Endothelial cell of umbilical vein (primary cell): ENCODE measurements around the gene RBMS3. TPM values are rescaled to one million over a fixed set of nuclear protein-coding genes. Genes with fewer than 3 reads are reported as not detected.
A peak's percentile ranks its signal among the peaks of the same experiment; 100 is the strongest.

Experiments used
- BruUV-seq: library from RNA; stranded (reverse); fragments of 400-500 nt; replicated peaks from 2 replicates; lab custom pipeline; 2021; lab: Mats Ljungman, UMichigan
- CTCF ChIA-PET: fragments of 300-600, 350-600 bp; sonication (Branson Sonifier 250); formaldehyde crosslinking; loops from one replicate; lab custom pipeline; 2021; ENCODE audit warnings: antibody characterized with exemption, inconsistent platforms; lab: Charles Lee
- POLR2A ChIA-PET: fragments of 300-600, 350-600 bp; sonication (Branson Sonifier 250); formaldehyde crosslinking; loops from one replicate; lab custom pipeline; 2021; ENCODE audit warnings: antibody characterized with exemption, inconsistent platforms; lab: Charles Lee
- DNase-seq: peaks from one replicate; pipeline ENCODE4 v3.0.0-alpha.2; 2011; ENCODE audit warnings: low read depth, low spot score
- FAIRE-seq: peaks from 2 replicates; lab custom pipeline; 2011; peaks lifted over from hg19 to GRCh38; lab: Jason Lieb, UNC
- H2AFZ ChIP-seq: 2 replicates; pipeline ENCODE4 v1.6.0; 2012; ENCODE audit warnings: low read depth, low read length, control low read depth, inconsistent platforms
- H3K27ac ChIP-seq: 2 replicates; pipeline ENCODE4 v1.5.1; 2011; ENCODE audit warnings: low read depth, mild to moderate bottlenecking, control low read depth, low read length, moderate library complexity; ENCODE audit not compliant: insufficient read depth
- H3K27me3 ChIP-seq, 2 experiments: 2 replicates each; pipeline versions ENCODE4 v1.6.0 to v1.6.1; 2011; ENCODE audit warnings: low read length in 2 of 2, mixed read lengths in 1 of 2; ENCODE audit not compliant: control insufficient read depth in 2 of 2, insufficient read depth in 2 of 2
- H3K36me3 ChIP-seq, 2 experiments: 2 replicates in 1 of 2; 3 replicates in 1 of 2; pipeline ENCODE4 v1.5.1; 2011; ENCODE audit warnings: low read length in 2 of 2, mild to moderate bottlenecking in 1 of 2, moderate library complexity in 1 of 2; ENCODE audit not compliant: control insufficient read depth in 2 of 2, insufficient read depth in 2 of 2; ENCODE audit errors: extremely low read depth in 1 of 2
- H3K4me1 ChIP-seq: 3 replicates; pipeline ENCODE4 v1.5.1; 2011; ENCODE audit warnings: mild to moderate bottlenecking, low read length; ENCODE audit not compliant: control insufficient read depth, insufficient read depth; ENCODE audit errors: extremely low read depth
- H3K4me2 ChIP-seq: 2 replicates; pipeline ENCODE4 v1.6.1; 2011; ENCODE audit warnings: low read length, control low read depth, mixed read lengths; ENCODE audit not compliant: insufficient read depth
- H3K4me3 ChIP-seq, 3 experiments: fragments of 200-600 bp in 1 of 3; sonication (generic), shearing (Covaris generic) in 1 of 3; replicated peaks in 1 of 3; 2 replicates each; pipeline ENCODE4 v1.5.1; 2011 to 2016; ENCODE audit warnings: control low read depth in 3 of 3, low read length in 3 of 3, mild to moderate bottlenecking in 2 of 3, inconsistent platforms in 1 of 3, low read depth in 1 of 3, moderate library complexity in 1 of 3; ENCODE audit not compliant: insufficient read depth in 1 of 3
- H3K79me2 ChIP-seq: 2 replicates; pipeline ENCODE4 v1.6.0; 2012; ENCODE audit warnings: low read length, inconsistent platforms; ENCODE audit not compliant: control insufficient read depth, insufficient read depth
- H3K9ac ChIP-seq: replicated peaks from 2 replicates; pipeline ENCODE3; 2011; ENCODE audit warnings: low read length, control low read depth; ENCODE audit not compliant: insufficient read depth; ENCODE audit errors: extremely low read depth
- H3K9me1 ChIP-seq: replicated peaks from 3 replicates; pipeline ENCODE4 v1.6.0; 2011; ENCODE audit warnings: mild to moderate bottlenecking, low read length; ENCODE audit not compliant: control insufficient read depth, insufficient read depth; ENCODE audit errors: extremely low read depth
- H3K9me3 ChIP-seq: replicated peaks from 2 replicates; pipeline ENCODE4 v1.5.1; 2012; ENCODE audit warnings: low read length, inconsistent platforms; ENCODE audit not compliant: control insufficient read depth, insufficient read depth
- H4K20me1 ChIP-seq: replicated peaks from 2 replicates; pipeline ENCODE3; 2011; ENCODE audit warnings: mild to moderate bottlenecking, low read length; ENCODE audit not compliant: control insufficient read depth, insufficient read depth; ENCODE audit errors: extremely low read depth
- CTCF ChIP-seq, 2 donors: IDR thresholded peaks; 1 replicate in 1 of 2; 2 replicates in 1 of 2; pipeline ENCODE4 v1.5.1; 2011; ENCODE audit warnings: low read length in 2 of 2, mild to moderate bottlenecking in 2 of 2, moderate library complexity in 2 of 2, control low read depth in 1 of 2, inconsistent platforms in 1 of 2, low read depth in 1 of 2; ENCODE audit not compliant: insufficient read depth in 1 of 2; ENCODE audit errors: extremely low read depth in 1 of 2
- GATA2 ChIP-seq: IDR thresholded peaks from 2 replicates; pipeline ENCODE4 v1.7.0; 2011; ENCODE audit warnings: low read depth, mild to moderate bottlenecking, moderate library complexity, mixed read lengths, low read length; ENCODE audit not compliant: insufficient read length, insufficient read depth
- POLR2AphosphoS5 ChIP-seq: IDR thresholded peaks from 2 replicates; pipeline ENCODE4 v1.6.1; 2012; ENCODE audit warnings: low read depth, mild to moderate bottlenecking, control low read depth, low read length, moderate library complexity; ENCODE audit not compliant: insufficient read depth
- dilution Hi-C: fragments of 300-500 bp; cut with MboI; formaldehyde crosslinking; loops from one replicate; pipeline ENCODE4 v1.15.0; 2019; ENCODE audit warnings: low sequenced_read_pairs; ENCODE audit not compliant: extremely low pct_ligation_motif_present
- intact Hi-C: fragments of 100-400 bp; cut with micrococcal nuclease; formaldehyde crosslinking; loops from one replicate; pipeline ENCODE4 v1.10.0; 2022
- polyA plus RNA-seq, 4 experiments: library from polyadenylated mRNA; depleted of rRNA in 3 of 4; stranded (reverse) in 3 of 4; unstranded in 1 of 4; fragments of >200 nt; gene quantifications; 2 replicates each; pipeline versions ENCODE4 v1.2.1 to v1.2.3, GENCODE V29; 2011 to 2012; ENCODE audit warnings: missing spikeins in 1 of 4
- total RNA-seq: library from RNA; stranded (reverse); gene quantifications from 2 replicates; pipeline ENCODE4 v1.2.3, GENCODE V29; 2021
- TF ChIP-seq, protein P1 (sequence below): IDR thresholded peaks from 2 replicates; pipeline ENCODE4 v1.6.1; 2011; ENCODE audit not compliant: insufficient read depth, insufficient read length

Gene RBMS3
- total and polyA plus RNA-seq, 2 donors (not counting 3 experiments of a cell fraction or from before 2014, with no cell fraction given), result 13.6 to 42.3 TPM

DNA sequence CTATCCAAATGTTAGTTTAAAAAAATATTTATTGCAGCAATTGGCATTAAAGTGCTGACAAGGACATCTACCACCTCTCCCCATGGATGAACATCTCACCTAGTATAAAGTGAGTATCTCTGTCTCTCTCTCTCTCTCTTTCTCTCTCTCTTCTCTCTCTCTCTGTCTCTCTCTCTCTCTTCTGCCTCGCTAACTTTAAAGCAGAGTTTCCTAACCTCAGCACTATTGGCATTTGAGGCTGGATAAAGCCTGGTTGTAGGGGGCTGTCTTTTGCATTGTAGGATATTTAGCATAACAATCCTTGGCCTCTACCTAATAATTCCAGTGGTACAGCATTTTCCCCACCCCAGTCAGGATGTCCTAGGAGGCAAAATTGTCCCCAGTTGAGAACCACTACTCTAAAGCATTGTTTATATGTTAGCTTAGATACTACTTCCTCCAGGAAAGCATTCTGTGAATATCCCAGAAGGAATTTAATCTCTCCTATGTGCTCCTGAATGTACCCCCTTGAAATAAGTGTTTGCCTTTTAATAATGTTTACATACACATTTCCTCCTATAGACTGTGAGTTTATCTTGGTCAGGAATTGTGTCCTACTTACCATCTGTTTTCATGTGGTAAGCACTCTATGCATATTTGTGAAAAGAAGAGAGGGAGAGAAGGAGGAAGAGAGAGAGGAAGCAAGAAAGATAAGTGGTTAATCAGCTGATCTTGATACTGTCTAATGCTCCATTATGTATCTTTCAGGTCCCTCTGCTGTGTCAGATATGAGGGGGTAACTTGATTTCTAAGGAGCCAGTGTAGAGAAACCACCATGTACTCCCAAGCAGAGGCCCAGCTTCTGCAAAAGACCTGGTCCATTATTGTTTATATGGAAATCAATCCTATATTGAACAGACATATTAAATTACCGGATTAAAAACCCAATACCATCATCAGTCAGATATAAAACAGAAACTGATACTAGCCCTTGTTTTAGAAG is 346.6 kb downstream of the RBMS3 start:
- Histone ChIP-seq H3K9me1 (no peaks in the 10 kb centered on the region), H3K9ac (no peak overlapping the region), H4K20me1 (no peaks in the 10 kb centered on the region), H3K9me3 (no peaks in the 10 kb centered on the region), H3K4me3 (no peak overlapping the region), H3K36me3 (no peaks in the 10 kb centered on the region), H2AFZ (no peak overlapping the region), H3K27me3 (no peaks in the 10 kb centered on the region), H3K79me2 (no peaks in the 10 kb centered on the region), H3K4me2 (peak overlapping the region; percentile 2), H3K27ac (no peak overlapping the region), H3K4me1 (peaks cover 23% of the 10 kb centered on the region)
- no TSS peak for BruUV-seq
- intact Hi-C loops, result loop anchor here (1.0 to 2.0 kb wide), 3 partner anchors 55 to 131 kb away; no protein-coding TSS in a partner anchor
- dilution Hi-C loops, result no loop called here
- DNase-seq, result peak; percentile 50
- TF ChIP-seq POLR2AphosphoS5, result no peak
- TF ChIP-seq CTCF (IDR thresholded peaks at IDR 0.05; ENCODE audit: extremely low read depth in 1 of 2, insufficient read depth in 1 of 2, low read depth in 1 of 2, low read length in 2 of 2), result no peak
- TF ChIP-seq GATA2, result peak; percentile 43
- TF ChIP-seq, protein P1, sequence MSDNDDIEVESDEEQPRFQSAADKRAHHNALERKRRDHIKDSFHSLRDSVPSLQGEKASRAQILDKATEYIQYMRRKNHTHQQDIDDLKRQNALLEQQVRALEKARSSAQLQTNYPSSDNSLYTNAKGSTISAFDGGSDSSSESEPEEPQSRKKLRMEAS, result no peak
- ChIA-PET POLR2A (no interaction called here), CTCF (no interaction called here)
- peak; percentile 24 for FAIRE-seq
